Mammary epithelial cell (primary cell): Measurements from ENCODE around the gene SFSWAP.

Experiments
- EZH2 ChIP-seq: IDR thresholded peaks from 2 replicates; pipeline ENCODE4 v1.6.1; 2012; ENCODE audit warnings: low read length, inconsistent platforms, borderline replicate concordance
- TF ChIP-seq, protein P1 (sequence below), 2 donors: IDR thresholded peaks in 1 of 2; conservative IDR thresholded peaks in 1 of 2; 2 replicates each; pipeline ENCODE4 v1.5.1; 2011 to 2012; ENCODE audit warnings: inconsistent platforms in 2 of 2, low read length in 2 of 2, mild to moderate bottlenecking in 2 of 2, control low read depth in 1 of 2, low read depth in 1 of 2; ENCODE audit not compliant: insufficient read depth in 1 of 2; ENCODE audit errors: extremely low read depth in 1 of 2

DNA sequence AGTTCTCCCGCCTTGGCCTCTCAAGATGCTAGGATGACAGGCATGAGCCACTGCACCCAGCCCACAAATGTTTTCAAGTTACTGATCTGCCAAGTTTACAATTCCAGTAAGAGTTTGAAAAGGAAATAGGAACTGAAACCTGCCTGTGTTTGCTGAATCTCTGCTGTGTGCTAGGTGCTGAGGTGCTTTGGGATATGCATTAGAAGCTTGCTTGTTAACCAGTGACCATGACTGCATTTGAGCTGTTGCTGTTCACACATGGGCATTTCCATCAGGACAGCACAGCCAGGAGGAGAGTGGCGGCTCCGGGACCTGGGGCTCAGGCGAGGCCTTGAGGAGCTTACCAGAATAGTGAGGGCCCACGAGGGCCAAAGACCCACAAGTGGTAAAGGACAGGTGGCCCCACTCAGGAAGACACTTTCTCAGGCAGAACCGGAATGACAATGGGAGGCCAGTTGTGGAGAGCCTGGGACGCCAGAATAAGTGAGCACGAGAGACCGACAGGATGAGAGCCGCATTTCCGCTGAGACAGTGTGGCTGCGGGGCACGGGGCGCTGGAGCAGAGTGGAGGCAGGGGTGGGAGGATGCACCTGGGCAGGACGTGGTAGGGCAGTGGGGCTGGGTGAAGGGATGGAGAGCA, 62.8 kb downstream of the SFSWAP start:
- TF ChIP-seq, protein P1, sequence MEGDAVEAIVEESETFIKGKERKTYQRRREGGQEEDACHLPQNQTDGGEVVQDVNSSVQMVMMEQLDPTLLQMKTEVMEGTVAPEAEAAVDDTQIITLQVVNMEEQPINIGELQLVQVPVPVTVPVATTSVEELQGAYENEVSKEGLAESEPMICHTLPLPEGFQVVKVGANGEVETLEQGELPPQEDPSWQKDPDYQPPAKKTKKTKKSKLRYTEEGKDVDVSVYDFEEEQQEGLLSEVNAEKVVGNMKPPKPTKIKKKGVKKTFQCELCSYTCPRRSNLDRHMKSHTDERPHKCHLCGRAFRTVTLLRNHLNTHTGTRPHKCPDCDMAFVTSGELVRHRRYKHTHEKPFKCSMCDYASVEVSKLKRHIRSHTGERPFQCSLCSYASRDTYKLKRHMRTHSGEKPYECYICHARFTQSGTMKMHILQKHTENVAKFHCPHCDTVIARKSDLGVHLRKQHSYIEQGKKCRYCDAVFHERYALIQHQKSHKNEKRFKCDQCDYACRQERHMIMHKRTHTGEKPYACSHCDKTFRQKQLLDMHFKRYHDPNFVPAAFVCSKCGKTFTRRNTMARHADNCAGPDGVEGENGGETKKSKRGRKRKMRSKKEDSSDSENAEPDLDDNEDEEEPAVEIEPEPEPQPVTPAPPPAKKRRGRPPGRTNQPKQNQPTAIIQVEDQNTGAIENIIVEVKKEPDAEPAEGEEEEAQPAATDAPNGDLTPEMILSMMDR (conservative IDR thresholded peaks at IDR 0.05 in 1 of 2, IDR thresholded peaks at IDR 0.05 in 1 of 2; ENCODE audit: extremely low read depth in 1 of 2, insufficient read depth in 1 of 2, low read depth in 1 of 2, low read length in 2 of 2) = no peak
- TF ChIP-seq EZH2 = no peak
